COR-L47 (cell line): Measurements from ENCODE around the gene GRK3.
A peak's percentile ranks its signal among the peaks of the same experiment; 100 is the strongest.
"Not testable (repeated sequence)": the region's sequence is repeated elsewhere in the genome, so short reads cannot be mapped to it uniquely, and the experiment has no call there.

Experiments
- DNase-seq: peaks from one replicate; lab custom pipeline; 2025; lab: John Stamatoyannopoulos, UW

Gene GRK3

GRCh38 chr22:25551396-25551795, 13.1 kb upstream of the GRK3 start:
- no peak for DNase-seq

GRCh38 chr22:25552405-25552804, 12.1 kb upstream of the GRK3 start:
- not testable (repeated sequence) for DNase-seq

DNA sequence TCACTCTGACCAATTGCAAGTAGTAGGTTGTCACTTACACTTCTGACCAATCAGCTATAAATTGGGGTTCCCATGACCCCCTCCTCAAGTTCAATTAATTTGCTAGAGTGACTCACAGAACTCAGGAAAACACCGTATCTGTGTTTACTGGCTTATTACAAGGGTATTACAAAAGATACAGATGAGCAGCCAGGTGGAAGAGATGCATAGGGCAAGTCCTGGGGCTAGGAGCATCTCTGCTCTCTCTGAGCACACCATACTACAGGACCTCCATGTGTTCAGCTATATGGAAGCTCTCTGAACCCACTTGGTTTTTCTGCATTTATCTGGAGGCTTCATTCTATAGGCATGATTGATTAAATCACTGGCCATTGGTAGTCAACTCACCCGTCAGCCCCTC, 11.3 kb upstream of the GRK3 start:
- DNase-seq: no peak

DNA sequence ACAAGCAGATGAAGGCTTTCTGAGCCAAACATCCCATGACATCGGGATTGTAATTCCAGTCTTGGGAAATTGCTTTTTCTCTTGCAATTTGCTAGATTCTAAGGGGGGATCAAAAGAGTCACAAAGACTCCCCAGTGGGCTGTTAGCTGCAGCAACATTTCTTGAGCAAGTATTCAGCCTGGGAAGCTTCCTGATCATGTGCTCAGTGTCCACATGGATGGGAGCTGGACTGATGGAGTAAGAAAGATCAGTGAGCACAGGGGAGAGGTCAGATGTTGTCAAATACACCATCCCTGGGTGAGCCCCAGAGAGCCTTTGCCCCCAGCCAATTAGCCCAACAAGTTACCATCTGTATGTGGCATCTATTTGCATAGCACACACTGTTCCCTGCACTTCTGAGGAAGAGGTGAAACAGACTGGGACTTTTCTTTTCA, 10.2 kb upstream of the GRK3 start:
- DNase-seq: no peak

GRCh38 chr22:25554689-25555088, 9.8 kb upstream of the GRK3 start:
- DNase-seq: no peak

DNA sequence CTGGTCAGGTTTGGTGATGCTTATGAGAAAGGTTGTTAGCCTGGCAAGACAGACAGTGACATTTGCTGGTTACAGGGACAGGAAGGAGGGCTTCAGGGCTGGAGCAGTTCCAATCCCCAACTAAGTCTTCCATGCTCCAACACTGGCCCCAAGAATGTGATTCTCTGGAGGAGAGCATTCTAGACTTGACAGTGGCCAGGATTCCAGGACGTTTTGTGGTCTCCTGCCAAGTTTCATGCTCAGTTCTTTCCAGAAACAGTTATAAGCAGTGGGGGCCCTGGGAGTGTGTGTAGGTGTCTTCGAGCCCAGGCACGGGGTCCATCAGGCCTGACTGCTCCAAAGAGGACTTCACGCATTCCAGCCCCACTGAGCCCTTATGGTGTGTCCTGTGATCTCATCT, 8.9 kb upstream of the GRK3 start:
- no peak for DNase-seq

DNA sequence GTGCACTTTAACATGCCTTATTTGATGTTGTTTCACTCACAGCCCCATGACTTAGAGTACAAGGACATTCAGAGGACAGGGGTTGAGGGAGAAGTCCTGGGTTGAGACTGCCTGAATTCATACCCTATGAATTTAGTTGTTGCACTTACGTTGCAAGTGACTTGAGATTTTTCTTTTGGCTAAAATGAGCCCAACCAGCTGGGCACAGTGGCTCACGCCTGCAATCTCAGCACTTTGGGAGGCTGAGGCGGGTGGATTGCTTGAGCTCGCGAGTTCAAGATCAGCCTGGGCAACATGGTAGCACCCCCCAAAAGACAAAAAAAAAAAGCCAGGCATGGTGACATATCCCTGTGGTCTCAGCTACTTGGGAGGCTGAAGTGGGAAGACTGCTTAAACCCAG, 7.3 kb upstream of the GRK3 start:
- DNase-seq: no peak

DNA sequence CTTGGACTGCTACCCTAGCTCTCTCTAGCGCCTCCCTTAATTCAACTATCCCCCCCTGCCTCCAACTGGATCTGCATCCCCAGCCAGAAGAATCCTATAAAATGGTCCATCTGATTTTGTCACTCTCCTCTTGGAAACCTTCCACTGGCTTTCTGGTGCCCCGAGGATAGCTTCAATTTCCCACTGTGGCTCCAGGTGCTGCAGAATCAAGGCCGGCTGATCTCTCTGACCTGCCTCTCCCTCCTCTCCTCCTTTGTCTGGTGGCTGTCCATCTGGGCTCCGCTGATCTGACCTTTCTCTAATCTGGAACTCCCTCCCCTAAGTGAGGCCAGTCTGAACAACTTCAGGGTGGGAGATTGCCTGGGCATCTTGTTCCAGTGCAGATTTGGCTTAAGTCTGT, 6.1 kb upstream of the GRK3 start:
- DNase-seq: no peak

DNA sequence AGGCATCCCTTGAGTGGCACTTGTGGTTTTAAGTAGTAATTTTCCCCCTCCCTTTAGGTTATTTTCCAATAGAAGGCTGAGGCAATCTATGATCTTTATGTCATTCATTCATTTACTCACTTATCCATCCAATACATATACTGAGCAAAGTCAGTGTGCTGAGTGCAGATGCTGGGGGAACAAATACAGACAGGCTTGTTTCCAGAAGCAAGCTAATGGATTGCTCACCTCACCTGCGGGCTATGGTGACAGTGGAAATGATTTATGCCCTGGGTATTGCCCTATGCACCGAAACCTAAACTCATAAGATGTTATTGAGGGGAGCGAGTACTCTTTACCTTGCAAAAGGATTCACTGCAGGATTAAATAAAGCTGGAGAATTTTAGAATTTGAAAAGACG, 4.6 kb upstream of the GRK3 start:
- not testable (repeated sequence) for DNase-seq

- not testable (repeated sequence) for DNase-seq
Measured at GRCh38 chr22:25561182-25561581, 3.3 kb upstream of the GRK3 start.

DNA sequence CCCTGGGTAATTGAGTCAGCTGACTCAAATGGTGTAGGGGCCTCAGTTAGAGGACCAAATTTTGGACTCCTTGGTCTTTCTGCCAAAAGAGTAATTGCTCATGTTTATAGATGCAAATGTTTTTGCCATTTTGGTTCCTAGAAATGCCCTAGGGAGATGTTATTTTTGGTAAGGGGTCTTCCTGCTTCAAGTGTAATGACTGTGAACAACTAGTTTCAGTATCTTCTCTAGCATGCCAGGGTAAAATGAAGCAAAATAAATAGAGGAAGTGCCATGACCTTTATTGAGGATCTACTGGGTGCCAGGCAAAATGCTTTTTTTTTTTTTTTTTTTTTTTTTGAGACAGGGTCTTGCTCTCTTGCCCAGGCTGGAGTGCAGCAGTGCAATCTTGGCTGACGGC, 2.5 kb upstream of the GRK3 start:
- not testable (repeated sequence) for DNase-seq

- not testable (repeated sequence) for DNase-seq
Measured at GRCh38 chr22:25562966-25563760, 1.3 kb upstream of the GRK3 start.

- DNase-seq: no peak
Measured at GRCh38 chr22:25563761-25564319, 635 bp upstream of the GRK3 start.

DNA sequence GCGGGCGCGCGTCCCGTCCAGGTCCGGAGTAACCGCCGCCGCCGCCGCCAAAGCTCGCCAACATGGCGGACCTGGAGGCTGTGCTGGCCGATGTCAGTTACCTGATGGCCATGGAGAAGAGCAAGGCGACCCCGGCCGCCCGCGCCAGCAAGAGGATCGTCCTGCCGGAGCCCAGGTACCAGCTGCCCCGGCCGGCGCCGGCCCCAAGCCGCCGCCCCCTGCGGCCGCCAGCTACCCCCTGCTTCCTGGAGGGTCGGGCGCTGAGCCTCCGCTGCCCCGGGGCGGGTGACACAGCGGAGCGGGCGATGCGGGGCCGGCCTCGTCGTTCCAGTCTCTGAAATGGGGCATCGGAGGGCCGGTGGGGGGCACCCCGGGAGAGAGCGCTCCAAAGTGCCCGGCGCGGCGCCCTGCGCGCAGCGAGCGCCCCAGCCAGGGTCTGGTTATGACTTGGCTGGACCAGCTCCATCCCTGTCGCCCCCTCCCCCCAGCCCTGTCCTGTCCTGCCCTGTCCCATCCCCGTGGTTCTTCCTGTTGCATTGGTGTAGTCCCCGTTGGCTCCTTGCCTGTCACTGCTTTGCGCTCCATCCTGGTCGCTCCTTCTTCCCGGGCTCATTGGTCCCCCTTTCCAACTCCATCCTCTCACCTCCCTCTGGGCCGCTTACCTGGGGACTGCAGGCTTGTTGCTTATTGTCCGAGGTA, 653 bp downstream of the GRK3 start:
- peak; percentile 3 for DNase-seq

DNA sequence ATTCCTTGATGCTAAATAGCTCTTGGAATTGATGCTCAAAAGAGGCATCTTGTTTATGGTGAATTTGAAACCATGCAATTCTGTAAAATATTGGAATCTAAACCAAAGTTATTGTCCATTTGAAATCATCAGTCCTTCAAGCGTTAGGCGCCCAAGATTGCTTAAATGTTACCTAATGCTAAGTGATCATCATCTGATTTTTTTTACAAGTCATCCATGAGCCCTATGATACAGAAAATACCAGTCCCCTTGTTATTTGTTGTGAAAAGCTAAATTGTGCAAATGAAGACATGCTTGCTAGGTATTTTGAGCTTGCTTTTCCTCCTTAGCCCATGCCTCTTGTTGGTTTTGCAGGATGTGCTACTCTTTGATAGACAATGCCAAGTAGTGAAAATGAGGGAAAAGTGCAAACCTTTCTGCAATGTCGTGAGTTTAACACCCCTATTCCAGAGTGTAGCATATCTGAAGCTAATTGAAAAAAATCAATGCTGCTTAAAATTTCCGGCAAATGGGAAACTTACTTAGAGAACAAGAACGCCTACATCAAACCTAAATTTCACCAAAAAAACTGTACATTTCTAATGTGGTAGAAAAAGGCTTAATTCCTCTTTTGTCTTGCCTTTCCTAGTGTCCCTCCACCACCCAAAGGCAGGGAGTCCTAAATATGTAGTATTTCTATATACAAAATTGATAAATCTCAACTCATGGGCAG, 1.9 kb downstream of the GRK3 start:
- DNase-seq: no peak

DNA sequence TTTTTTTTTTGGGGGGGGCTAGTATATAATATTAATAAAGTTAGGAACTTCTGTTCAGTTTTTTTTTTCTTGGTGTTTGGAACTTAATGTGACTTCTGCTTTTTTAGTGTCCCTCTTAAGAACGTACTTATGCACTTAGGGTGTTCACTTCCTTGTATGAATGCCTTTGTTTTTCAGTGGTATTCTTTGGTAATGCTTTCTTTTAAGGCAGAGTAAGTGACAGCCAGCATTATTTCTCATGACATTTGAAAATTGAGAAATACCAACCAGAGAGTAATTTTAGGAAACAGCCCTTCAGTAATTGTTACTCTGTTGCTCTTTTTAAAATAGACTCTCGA, 2.4 kb downstream of the GRK3 start:
- DNase-seq: no peak

GRCh38 chr22:25567251-25567675, 2.8 kb downstream of the GRK3 start:
- DNase-seq: no peak

- not testable (repeated sequence) for DNase-seq
Measured at GRCh38 chr22:25568066-25568465, 3.6 kb downstream of the GRK3 start.

DNA sequence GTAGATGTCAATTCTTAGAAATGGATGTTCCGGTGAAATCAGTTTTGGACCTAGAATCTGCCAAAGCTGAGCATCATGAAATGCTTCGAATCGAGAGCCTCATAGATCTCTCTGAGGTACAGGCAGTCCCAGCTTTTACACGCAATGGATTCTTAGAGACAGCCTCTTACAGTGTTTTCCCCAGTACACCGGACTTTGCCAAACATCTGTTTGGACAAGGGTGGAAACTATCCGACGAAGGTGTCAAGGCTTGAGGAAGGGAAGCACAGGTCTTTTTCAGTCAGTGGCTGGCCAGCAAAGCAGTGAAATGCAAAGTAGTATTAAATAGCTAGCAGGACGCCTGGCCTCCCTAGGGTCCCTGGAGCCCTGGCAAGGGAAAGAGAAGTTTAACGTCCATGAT, 4.9 kb downstream of the GRK3 start:
- no peak for DNase-seq

GRCh38 chr22:25569983-25570382, 5.5 kb downstream of the GRK3 start:
- DNase-seq: no peak

- no peak for DNase-seq
Measured at GRCh38 chr22:25570486-25570885, 6.0 kb downstream of the GRK3 start.

DNA sequence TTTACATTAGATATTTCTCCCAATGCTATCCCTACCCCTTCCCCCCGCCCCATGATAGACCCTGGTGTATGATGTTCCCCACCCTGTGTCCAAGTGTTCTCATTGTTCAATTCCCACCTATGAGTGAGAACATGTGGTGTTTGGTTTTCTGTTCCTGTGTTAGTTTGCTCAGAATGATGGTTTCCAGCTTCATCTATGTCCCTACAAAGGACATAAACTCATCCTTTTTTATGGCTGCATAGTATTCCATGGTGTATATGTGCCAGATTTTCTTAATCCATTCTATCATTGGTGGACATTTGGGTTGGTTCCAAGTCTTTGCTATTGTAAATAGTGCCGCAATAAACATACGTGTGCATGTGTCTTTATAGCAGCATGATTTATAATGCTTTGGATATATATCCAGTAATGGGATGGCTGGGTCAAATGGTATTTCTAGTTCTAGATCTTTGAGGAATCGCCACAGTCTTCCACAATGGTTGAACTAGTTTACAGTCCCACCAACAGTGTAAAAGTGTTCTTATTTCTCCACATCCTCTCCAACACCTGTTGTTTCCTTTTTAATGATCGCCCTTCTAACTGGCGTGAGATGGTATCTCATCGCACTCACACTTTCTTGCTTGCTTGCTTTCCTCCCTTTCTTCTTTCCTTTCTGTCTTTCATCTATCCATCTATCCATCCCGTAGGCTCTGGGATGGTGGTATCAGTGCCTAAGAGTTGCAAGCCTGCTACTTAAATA, 7.7 kb downstream of the GRK3 start:
- not testable (repeated sequence) for DNase-seq
